ENCODE data around the gene RAN. TPM values are rescaled to one million over a fixed set of nuclear protein-coding genes. Genes with fewer than 3 reads are reported as not detected.
A peak's percentile ranks its signal among the peaks of the same experiment; 100 is the strongest.
"Not testable (repeated sequence)": the region's sequence is repeated elsewhere in the genome, so short reads cannot be mapped to it uniquely, and the experiment has no call there.

The RAN gene
- total RNA-seq, 1 experiment from 2014 or later: 600 TPM

DNA sequence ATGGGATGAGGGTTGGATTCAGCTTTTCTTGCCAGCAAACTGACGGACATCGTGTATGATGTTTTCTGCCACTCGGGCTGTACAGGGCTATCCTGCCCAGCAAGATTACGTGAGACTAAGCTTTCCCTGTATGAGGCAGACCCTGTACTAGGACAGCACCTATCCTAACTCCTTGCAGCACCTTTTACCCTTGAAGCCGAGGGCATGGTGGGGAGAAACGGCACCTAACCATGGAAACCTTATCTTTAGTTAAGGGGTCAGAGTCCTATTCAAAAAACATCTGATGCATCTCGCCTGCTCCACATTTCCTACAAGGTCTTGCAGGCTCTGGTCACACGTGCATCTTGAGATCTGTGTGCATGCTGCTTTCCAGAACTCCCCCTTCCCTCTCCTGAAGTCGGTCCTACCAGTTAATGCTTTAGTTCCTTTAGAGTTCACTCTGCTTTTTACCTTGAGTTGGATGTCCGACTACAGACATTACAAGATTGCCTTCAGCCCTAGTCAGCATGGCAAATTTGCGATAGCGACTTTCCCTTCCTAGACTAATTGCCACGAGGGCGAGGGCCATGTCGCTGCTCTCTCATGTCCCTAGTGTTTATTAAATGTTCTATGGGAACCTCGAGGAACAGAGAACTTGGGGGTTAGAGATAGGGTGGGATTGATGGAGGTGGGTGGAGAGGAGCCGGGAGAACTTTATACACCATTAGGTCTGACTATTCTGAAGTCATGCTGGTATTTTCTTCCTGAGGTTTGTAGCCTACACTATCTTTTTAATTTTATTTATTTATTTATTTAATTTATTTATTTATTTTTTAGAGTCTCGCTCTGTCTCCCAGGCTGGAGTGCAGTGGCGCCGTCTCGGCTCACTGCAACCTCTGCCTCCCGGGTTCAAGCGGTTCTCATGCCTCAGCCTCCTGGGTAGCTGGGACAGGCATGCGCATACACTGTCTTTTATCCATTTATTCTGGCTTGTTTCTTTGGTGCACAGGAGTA, 6.6 kb downstream of the RAN start:
- no peak for DNase-seq (ENCODE audit: low read depth)

DNA sequence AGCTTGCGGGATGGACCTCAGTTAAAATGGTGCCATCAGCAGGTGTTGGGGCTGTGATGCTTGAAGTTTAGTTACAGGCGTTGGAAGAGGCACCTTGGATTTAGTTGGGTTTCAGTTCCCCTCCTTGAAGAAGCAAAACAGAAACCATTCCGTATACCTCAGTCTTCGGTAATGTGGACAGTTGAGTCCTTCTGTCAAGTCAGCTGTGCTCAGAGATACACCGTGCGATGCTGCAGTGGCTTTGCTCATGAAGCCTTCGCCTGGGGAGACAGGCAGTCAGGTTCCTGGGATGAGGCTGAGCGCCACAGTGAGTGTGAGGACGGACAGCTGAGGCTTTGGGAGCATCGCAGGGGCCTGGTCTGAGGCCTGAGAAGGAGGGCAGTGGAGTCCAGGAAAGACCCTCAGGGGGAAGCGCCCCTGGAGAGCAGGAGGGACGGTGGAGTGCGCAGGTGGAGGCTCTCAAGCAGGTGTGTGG, 7.4 kb downstream of the RAN start:
- no peak for DNase-seq (ENCODE audit: low read depth)

DNA sequence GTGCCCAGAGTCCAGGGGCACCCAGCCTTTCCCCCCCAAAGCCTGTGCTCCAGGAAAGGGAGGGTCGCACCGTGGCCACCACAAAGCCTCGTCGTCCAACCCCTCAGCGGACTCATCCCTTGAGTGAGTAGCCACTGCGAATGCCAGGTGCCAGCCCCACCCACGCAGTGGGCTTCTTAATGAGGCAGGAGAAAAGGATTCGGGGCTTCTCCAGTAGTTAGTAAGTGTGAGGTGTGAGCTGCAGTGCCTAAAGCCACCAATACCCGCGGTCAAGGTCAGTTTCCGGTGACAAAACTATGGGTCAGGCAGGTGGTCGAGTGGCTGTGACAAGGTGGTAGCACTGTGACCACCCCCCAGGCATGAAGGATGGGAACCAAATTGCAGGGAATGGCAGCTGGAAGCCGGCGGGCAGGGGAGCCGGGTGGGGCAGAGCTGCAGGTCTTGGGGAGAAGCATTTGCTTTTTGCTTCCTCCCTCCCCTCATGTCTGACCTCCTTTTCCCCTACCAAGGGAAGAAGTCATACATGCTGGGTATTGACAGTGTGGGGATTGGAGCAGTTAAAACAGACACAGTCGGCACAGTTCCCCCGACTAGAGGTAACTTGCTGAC, 8.0 kb downstream of the RAN start:
- DNase-seq (ENCODE audit: low read depth): no peak

DNA sequence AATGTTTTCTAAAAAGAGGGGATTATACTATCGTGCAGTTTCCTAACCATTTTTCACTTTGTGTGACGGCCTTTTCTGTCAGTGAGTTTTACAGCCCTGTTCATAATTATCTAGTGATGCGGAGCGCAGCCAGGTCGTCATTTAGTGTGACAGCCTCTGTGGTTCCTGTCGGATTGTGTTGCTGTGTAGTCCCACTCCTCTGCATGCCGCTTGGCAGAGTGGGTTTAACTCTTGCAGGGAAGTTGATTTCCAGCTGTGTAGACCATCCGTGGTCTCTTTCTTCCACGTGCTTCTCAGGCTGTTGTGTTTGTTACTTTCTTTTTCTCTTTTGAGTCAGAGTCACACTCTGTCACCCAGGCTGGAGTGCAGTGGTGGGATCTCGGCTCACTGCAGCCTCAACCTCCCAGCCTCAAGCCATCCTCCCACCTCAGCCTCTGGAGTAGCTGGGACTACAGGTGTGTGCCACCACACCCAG, 8.6 kb downstream of the RAN start:
- no peak for DNase-seq (ENCODE audit: low read depth)

DNA sequence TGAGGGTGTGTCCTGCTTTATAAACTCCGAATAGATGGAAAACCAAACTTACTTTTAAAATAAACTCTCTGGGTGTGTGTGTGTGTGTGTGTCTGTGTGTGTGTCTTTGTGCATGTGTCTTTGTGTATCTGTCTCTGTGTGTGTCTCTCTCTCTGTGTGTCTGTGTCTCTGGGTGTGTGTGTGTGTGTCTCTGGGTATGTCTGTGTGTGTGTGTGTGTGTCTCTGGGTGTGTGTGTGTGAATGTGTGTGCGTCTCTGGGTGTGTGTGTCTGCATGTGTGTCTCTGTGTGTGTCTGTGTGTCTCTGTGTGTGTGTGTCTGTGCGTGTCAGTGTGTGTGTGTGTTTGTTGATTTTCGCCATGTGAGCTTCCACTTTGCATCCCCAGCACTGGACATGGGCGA, 9.2 kb downstream of the RAN start:
- no peak for DNase-seq (ENCODE audit: low read depth)

DNA sequence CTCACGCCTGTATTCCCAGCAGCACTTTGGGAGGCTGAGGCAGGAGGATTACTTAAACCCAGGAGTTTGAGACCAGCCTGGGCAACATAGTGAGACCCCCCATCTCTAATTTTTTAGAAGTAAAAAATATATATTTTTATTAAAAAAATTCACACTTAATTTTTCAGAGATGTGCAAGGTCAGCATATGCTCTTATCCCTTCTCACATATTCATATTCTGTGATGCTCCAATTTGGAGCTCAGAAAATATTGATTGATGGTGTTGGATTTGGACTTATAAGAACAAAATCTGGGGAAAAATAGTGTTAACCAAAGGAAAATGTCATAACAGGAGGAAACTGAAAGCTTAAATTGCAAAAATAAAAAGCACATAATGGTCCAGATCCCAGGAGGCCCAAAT, 9.7 kb downstream of the RAN start:
- no peak for DNase-seq (ENCODE audit: low read depth)

DNA sequence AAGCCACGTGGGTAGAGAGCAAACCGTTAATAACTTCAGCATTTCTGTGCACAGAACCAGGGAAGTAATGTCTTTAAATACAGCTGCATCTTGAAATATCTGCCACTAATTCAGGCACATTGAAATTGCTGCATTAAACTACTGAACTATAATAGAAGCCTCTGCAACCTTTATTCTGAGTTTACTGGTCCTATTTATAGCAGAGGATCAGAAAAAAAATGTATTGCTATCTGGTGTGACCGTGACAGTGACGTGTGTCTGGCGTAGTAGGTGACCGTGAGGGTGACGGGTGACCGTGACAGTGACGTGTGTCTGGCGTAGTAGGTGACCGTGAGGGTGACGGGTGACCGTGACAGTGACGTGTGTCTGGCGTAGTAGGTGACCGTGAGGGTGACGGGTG, 15.3 kb downstream of the RAN start:
- not testable (repeated sequence) for DNase-seq (ENCODE audit: low read depth)

DNA sequence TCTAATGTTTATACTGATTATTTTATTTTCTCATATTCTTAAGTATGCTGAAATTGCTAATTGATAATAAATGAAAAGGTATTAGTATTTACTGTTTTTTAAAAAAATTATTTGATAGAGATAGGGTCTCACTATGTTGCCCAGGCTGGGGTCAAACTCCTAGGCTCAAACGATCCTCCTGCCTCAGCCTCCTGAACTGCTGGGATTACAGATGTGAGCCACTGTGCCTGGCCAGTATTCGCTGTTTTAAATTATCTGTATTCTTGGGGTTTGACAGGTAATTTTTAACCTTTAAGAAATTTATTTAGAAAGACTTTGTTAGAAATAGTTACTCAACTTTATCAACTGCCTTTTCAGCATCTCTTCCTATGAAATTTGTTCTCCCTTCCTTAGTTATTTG, 32.2 kb downstream of the RAN start:
- DNase-seq (ENCODE audit: low read depth): no peak

DNA sequence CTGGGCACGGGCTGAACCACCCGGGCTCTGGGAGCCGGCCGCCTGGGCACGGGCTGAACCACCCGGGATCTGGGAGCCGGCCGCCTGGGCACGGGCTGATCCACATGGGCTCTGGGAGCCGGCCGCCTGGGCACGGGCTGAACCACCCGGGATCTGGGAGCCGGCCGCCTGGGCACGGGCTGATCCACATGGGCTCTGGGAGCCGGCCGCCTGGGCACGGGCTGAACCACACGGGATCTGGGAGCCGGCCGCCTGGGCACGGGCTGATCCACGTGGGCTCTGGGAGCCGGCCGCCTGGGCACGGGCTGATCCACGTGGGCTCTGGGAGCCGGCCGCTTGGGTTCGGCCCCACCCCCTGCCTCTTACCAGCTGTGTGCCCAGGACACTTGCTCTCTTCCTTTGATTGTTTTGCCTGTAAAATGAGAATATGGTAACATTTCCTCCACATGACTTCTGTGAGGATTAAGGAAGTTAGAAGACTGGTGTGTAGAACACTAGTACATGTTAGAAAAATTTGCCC, 33.1 kb downstream of the RAN start:
- peak; percentile 10 for DNase-seq (ENCODE audit: low read depth)

DNA sequence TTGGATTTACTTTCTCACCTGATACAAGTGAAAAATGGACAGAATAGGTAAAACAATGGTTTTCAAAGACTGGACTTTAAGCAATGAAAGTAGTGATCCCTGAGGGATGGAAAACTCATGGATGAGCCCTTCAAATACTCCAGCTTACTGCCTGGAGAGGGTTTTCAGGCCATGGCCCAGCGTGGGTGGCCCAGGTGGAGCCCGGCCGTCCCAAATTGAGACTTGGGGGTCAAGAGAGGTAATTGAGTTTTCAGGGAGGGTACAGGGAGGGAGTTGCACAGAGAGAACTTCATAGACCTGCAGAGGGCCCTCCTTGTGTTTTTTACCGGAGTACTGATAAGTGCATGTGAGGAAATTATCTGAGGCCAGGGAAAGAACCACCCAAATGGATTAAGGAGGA, 37.2 kb downstream of the RAN start:
- DNase-seq (ENCODE audit: low read depth): no peak

DNA sequence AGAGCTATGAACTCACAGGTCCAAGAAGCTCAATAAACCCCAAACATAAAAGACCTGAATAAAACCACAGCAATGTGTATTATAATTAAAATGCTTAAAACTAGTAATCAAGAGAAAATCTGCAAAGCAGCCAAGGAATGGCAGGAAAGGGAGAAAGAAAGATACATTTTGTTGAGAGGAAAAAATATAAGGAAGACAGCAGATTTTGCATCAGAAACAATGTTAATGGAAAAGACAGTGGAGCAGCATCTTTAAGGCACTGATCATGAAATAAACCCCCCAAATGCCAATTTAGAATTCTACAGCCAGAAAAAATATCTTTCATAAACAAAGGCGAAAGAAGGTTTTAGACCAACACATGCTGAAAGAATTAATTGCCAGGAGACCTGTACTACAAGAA, 39.3 kb downstream of the RAN start:
- no peak for DNase-seq (ENCODE audit: low read depth)

DNA sequence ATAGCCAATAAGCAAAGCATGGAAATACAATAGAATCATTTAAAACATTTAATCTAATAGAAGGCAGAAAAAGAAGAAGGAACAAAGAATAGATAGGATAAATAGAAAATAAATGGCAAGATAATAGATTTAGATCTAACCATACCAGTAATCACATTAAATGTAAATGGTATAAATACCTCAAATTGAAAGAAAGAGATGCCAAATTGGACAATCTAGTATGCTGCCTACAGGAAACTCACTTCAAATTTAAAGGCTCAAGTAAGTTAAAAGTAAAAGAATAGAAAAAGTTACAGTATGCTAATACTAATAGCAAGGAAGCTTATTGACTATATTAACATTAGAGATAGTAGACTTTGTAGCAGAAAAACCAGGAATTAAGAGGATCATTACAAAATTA, 40.1 kb downstream of the RAN start:
- DNase-seq (ENCODE audit: low read depth): no peak

DNA sequence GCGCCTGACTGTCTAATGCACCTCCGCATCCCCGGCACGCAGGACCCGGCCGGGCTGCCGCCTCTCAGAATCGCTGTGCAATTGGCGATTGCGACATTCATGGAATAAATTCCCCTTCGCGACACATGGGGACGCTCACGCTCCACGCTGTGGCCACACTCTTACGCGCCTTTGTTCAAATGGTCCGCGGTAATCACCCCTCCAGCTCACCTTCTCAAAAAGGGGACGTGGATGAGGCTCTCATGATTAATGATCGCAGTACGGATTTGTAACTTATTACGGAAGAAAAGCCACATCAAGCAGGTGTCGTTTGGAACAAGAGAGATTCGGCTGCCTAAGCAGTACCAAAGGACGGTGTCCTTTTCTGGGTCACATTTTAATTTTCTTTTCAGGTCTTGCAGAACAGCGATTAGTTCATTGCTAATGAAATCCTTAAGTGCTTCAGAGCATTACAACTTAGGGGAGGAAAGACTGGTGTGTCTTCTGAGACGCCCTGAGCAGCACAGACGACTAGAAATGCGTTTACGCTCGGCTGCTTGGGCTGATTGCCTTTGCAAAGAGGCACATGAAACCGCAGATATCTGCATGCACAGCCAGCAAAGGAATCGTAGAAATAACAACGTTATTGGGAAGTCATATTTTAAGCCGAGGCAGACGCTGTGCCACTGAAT, 44.5 kb downstream of the RAN start:
- peak; percentile 19 for DNase-seq (ENCODE audit: low read depth)

DNA sequence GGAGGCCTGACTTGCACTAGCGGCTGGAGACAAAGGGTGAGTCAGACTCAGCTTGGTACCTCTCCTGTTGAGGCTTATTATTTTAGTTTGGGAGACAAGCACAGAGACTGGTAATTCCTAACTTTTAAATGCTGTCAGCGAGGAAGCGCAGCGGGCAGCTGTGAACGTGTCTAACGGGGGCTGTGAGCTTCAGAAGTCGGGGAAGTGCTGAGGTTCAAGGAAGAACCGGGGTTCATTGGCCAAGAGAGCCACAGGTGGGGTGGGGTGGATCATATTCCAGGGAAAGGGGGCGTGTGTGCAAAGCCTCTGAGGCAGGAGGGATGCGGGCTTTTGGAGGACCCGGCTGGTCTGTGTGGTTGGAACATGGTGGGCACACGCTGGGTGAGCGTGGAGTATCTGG, 45.7 kb downstream of the RAN start:
- DNase-seq (ENCODE audit: low read depth): no peak

DNA sequence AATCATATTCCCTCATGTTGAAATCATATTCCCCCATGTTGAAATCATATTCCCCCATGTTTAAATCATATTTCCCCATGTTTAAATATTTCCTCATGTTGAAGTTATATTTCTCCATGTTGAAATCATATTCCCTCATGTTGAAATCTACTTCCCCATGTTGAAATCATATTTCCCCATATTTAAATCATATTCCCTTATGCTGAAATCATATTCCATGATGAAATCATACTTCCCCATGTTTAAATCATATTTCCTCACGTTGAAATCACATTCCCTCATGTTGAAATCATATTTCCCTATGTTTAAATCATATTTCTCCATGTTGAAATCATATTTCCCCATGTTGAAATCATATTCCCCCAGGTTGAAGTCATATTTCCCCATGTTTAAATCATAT, 47.2 kb downstream of the RAN start:
- DNase-seq (ENCODE audit: low read depth): no peak

DNA sequence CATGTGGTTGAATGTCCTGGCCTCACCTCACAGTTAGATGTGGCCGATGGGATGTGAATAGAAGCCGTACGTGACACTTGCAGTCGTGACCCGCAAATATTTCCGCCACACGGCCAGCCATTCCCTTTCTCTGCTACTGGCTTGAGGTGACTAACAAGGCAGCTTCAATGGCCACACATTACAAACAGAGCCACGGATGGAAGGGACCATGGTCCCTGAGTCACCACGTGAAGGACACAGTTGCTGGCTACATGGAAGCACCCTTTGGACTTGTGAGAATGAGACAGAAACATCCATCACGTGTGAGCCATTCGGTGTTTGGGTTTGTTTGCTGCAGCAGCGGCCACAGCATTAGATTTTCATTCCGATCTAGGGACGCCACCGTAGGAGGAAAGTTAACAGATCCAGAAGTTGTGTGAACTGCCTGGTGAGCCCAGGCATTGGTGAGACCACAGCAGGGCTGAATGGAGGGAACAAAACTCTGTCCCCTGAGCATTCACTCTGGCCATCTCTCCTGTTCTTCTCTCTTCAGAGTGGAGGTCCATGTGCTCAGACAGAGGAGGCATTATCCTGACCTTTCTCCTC, 48.3 kb downstream of the RAN start:
- DNase-seq (ENCODE audit: low read depth): no peak

DNA sequence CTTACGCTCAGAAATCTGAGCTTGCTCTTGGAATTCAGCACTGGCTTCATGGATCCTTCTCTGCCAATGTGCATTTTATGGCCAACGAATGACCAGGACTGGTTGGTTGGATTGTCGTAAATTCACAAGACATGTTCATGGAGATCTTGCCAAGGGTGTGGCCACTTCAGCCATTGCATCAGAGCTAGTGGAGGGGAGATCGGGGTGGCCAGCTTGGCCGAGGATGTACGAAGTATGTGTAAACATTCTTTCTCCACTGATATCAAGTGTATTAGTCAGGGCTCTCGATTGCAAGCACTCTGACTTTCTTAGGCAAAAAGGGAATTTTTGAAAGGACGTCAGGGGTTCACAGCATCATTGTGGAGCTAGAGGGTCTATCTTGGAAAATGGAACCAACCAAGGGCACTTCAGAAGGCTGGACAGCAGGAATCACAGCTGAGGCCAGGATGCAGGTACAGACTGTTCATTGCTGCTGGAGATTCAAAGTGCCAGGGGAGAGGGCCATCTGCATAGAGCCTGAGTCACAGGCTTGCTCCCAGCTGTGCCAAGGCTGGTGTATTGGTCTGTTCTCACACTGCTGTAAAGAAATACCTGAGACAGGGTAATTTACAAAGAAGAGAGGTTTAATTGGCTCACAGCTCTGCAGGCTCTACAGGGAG, 49.0 kb downstream of the RAN start:
- DNase-seq (ENCODE audit: low read depth): no peak

DNA sequence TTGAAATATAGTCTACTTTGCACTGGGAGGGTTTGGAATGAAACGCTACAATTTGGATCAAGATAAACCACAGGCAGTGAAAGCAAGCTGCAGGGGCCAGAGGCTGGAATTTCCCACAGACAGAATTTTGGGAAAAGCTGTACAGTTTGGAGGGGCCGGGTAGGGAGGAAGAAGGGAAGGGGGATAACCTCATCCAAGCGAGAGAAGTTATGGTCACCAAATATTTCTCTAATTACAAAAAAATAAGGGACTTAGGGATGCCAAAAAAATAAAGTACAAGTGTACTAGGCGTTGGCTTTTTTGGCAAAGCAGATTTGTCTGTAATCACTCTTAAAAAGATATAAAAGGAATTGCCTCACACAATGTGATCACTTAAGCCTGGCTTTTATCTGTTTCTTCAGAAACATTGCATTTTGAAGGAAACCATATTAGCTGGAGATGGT, 50.7 kb downstream of the RAN start:
- no peak for DNase-seq (ENCODE audit: low read depth)

DNA sequence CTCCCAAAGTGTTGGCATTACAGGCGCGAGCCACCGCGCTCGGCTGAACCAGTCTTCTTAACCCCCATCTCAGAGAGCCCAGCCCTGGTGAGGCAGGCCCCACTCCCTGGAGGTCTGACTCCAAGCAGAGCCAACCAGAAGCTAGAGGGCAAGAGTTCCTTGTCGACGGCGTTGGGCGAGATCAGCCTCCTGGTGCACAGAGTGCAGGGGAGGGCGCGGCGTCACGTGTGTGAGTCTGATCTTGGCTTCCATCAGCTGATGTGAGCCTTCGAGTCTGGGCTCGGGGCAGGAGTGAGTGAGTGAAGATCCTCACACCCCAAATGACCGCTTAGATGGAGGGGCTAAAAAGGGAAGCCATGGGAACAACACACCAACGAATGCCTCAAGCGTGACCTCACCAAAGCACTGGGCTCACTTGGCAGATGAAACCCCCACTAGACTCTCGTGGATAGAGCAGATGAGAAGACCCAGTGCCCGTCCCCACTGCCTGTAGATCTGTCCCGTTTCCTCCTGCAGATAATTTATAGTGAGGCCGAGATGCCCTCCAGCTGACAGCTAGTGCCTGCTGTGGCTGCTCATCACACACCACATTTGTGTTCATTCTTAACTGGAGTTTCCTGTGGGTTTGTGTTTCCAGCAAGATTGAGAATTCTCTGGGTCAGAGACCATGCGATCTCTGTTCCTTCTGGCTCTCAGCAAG, 53.2 kb downstream of the RAN start:
- DNase-seq (ENCODE audit: low read depth): peak; percentile 4

DNA sequence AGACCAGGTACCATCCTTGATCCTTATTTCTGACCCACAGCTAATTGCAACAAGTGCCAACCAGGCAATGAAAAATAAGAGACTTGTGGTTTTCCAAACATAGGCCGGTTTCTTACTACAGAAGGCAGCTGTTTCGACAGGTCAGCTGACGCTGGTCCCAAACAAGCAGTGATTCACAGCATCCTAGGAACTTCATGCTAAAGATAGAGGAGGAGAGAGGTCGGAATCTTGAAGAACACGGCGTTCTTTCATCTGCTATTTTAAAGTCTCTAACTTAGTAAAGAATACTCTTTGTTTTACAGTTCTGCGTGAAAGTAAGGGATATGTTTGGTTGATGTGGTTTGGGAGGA, 53.8 kb downstream of the RAN start:
- peak; percentile 66 for DNase-seq (ENCODE audit: low read depth)

All from LHCN-M2 (cell line).